ENCODE measurements around the gene KRT2. TPM values are rescaled to one million over a fixed set of nuclear protein-coding genes. Genes with fewer than 3 reads are reported as not detected.

KRT2 gene
- total RNA-seq, 4 donors from 2014 or later, result not detected

DNA sequence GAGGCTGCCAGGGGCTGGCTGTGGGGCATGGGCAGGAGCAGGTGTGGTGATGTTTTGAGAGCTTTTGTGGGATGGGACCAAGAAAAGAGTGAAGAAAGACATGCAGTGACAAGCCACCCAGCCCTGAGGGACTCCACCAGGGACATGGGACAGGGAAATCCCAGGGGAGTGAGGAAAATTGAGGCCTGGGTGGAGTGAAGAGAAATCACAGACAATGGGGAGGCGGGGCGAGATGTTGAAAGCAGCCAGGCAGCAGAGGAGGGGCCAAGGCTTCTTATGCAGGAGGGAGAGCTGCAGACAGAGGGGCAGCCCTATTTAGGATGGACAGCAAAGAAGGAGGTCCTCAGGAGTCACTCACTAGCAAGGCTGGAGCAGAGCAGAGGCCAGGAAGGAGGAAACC, 32.4 kb upstream of the KRT2 start:
- H3K27me3 ChIP-seq, result peaks cover 0 to 56% (median 0%) of the 10 kb centered on the region in 4 donors
- H3K4me3 ChIP-seq, result no peak overlapping the region
- TF ChIP-seq POLR2AphosphoS5 (IDR thresholded peaks at IDR 0.05), result no peak
- DNase-seq (ENCODE audit: extremely low spot score), result no peak
- H3K36me3 ChIP-seq, result no peaks in the 10 kb centered on the region
- peaks cover 0 to 10% (median 4%) of the 10 kb centered on the region in 4 donors for H3K4me1 ChIP-seq
- no peaks in the 10 kb centered on the region for H3K9me3 ChIP-seq
- no peak overlapping the region for H3K27ac ChIP-seq (replicated peaks in 1 of 4)
- WGBS, result 86% methylated on average over 2 of the region's 2 CpGs
- intact Hi-C loops (cut with DNase I), result no loop called here

DNA sequence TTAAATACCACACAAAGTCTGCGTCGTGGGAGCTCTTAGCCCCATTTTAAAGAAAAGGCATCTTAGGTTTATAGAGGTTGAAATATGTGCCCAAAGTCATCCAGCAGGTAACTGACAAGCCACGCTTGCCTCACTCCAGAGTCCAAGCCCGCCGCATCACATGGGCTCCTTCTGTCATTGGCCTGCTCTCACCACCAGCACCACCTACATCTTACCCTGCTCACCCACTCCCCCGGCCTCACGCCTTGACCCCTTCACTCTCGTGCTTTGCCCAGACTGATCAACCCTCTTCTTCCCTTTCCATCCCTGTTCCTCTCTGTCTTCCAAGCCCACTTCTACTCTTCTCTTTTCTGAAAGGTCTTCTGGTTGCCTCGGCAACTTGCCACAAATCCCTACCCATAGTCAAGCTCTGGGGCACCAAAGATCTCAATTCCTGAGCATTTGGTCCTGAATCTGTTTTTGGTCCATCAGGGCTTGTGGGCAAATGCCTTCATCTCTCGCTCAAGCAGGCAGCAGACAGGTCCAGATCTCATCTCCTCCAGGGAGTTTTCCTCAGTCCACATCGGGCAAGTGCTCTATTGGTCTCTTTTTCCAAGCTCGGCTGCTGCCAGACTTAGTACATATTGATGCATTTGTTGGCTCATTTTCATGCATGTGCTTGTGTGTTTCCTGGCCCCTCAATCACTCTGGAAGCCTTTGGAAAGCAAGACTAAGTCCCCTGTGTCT, 31.7 kb upstream of the KRT2 start:
- 88% methylated on average over 12 of the region's 12 CpGs for WGBS
- Histone ChIP-seq H3K9me3 (no peaks in the 10 kb centered on the region), H3K36me3 (no peaks in the 10 kb centered on the region), H3K27me3 (peaks cover 0 to 55% (median 0%) of the 10 kb centered on the region in 4 donors), H3K4me1 (peaks cover 0 to 10% (median 4%) of the 10 kb centered on the region in 4 donors), H3K4me3 (no peak overlapping the region), H3K27ac (replicated peaks in 1 of 4) (peak overlapping the region in 1 of 4 donors; percentile 10)
- intact Hi-C loops (cut with DNase I), result no loop called here
- no peak for DNase-seq (ENCODE audit: extremely low spot score)
- TF ChIP-seq, protein P1, sequence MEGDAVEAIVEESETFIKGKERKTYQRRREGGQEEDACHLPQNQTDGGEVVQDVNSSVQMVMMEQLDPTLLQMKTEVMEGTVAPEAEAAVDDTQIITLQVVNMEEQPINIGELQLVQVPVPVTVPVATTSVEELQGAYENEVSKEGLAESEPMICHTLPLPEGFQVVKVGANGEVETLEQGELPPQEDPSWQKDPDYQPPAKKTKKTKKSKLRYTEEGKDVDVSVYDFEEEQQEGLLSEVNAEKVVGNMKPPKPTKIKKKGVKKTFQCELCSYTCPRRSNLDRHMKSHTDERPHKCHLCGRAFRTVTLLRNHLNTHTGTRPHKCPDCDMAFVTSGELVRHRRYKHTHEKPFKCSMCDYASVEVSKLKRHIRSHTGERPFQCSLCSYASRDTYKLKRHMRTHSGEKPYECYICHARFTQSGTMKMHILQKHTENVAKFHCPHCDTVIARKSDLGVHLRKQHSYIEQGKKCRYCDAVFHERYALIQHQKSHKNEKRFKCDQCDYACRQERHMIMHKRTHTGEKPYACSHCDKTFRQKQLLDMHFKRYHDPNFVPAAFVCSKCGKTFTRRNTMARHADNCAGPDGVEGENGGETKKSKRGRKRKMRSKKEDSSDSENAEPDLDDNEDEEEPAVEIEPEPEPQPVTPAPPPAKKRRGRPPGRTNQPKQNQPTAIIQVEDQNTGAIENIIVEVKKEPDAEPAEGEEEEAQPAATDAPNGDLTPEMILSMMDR (IDR thresholded peaks at IDR 0.05), result no peak
- TF ChIP-seq POLR2AphosphoS5 (IDR thresholded peaks at IDR 0.05) (no peak), EP300 (IDR thresholded peaks at IDR 0.05) (no peak), POLR2A (IDR thresholded peaks at IDR 0.05; ENCODE audit: low read depth) (no peak)

DNA sequence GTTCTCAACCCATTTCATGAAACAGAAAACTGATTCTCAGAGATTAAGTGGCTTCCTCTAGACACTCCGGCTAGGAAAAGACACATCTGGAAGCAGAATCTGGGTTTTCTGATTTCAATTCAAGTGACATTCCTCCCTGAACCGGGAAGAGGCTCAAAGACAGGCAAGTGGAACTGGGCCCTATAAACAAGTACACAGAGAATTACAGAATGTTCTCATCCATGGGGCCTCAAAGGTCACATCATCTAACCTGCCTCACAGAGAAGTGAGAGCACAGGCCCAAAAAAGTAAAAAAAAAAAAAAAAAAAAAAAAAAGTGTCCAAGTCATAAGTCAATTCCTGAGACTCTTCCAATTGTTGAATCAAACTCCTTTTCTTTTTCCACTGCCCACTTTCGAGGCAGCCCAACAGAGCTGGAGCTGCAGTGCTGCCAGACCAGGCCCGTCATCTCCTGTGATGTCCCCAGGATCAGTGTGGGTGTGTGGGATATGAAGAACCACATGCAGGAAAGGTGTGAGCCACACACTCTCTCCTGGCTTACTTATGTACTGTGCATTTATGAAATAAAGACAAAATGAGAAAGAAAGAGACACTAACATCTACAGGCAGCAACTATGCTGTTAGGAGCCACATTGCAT, 31.0 kb upstream of the KRT2 start:
- Histone ChIP-seq H3K27ac (replicated peaks in 1 of 4) (peak overlapping the region in 2 of 4 donors; percentile 10 to 37), H3K9me3 (no peaks in the 10 kb centered on the region), H3K27me3 (peaks cover 0 to 48% (median 0%) of the 10 kb centered on the region in 4 donors), H3K36me3 (no peaks in the 10 kb centered on the region), H3K4me3 (no peak overlapping the region), H3K4me1 (peaks cover 0 to 10% (median 4%) of the 10 kb centered on the region in 4 donors)
- WGBS, result 55% methylated on average over 4 of the region's 4 CpGs
- intact Hi-C loops (cut with DNase I), result no loop called here
- no peak for DNase-seq (ENCODE audit: extremely low spot score)
- TF ChIP-seq EP300 (IDR thresholded peaks at IDR 0.05), result no peak

DNA sequence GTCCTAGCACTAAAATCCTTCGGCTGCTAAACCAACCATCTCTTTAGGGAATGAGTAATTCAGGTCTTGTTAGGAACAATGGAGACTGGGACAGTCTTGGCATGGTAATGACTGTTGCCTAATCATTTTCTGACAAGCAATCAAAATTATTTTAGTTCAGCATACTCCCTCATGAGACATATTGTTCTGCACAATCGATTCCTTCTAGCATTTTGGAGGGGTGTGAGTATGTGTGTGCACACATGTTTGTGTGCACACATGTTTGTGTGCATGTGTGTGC, 30.3 kb upstream of the KRT2 start:
- TF ChIP-seq, protein P1 (IDR thresholded peaks at IDR 0.05), result no peak
- TF ChIP-seq POLR2AphosphoS5 (IDR thresholded peaks at IDR 0.05), result no peak
- no peak for TF ChIP-seq EP300 (IDR thresholded peaks at IDR 0.05)
- TF ChIP-seq POLR2A (IDR thresholded peaks at IDR 0.05; ENCODE audit: low read depth), result no peak
- no peak for DNase-seq (ENCODE audit: extremely low spot score)
- H3K9me3 ChIP-seq, result no peaks in the 10 kb centered on the region
- peaks cover 0 to 41% (median 0%) of the 10 kb centered on the region in 4 donors for H3K27me3 ChIP-seq
- no peaks in the 10 kb centered on the region for H3K36me3 ChIP-seq
- WGBS, result 100% methylated on average over 2 of the region's 2 CpGs
- no peak overlapping the region for H3K4me3 ChIP-seq
- peaks cover 0 to 10% (median 4%) of the 10 kb centered on the region in 4 donors for H3K4me1 ChIP-seq
- intact Hi-C loops (cut with DNase I), result no loop called here
- peak overlapping the region in 1 of 4 donors; percentile 37 for H3K27ac ChIP-seq (replicated peaks in 1 of 4)

DNA sequence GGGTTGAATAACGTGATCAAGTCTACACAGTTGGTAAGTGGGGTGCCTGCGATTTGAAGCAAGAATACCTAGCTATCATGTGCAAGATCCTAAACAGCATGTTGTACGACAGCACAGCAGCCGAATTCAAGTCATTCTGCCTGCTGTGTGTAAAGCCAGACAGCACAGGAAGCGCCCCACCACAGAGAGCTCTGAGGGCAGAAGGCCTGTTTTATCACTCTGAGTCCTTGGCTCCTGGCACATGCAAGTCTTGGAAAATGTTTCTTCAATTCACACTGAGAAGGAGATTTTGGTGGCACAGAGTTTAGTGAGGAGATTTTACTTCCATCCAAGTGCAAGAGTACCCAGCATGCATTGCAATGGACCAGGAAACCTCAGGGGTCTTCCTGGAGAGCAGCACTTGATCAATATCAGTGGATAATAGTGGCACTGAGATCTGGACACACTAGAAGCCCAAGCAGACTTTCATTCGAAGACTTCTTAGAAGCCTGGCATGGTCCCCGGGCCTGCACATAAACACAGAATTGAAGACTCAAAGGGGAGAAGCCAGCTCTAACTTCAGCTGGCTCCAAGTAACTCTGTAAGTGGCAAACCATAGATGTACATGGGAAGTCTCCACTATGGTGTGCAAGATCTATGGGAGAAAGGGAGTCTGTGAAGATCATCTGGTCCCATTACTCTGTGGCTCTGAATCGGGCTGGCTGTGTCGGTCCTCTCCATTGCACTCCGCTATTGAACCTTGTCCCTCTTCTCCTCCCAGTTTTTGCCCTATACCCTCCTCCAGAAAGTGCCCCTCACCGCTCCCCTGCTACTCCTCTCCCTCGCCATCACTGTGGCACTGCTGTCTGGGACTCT, 29.7 kb upstream of the KRT2 start:
- Histone ChIP-seq H3K9me3 (no peaks in the 10 kb centered on the region), H3K27me3 (peaks cover 0 to 35% (median 0%) of the 10 kb centered on the region in 4 donors), H3K36me3 (no peaks in the 10 kb centered on the region), H3K4me3 (no peak overlapping the region), H3K4me1 (peaks cover 0 to 10% (median 4%) of the 10 kb centered on the region in 4 donors), H3K27ac (replicated peaks in 1 of 4) (no peak overlapping the region)
- intact Hi-C loops (cut with DNase I), result no loop called here
- WGBS, result 81% methylated on average over 12 of the region's 12 CpGs
- no peak for TF ChIP-seq EP300 (IDR thresholded peaks at IDR 0.05)
- no peak for TF ChIP-seq POLR2AphosphoS5 (IDR thresholded peaks at IDR 0.05)
- no peak for TF ChIP-seq POLR2A (IDR thresholded peaks at IDR 0.05; ENCODE audit: low read depth)
- TF ChIP-seq, protein P1 (IDR thresholded peaks at IDR 0.05), result no peak
- no peak for DNase-seq (ENCODE audit: extremely low spot score)

Data from esophagus muscularis mucosa (tissue), 4 donors.